Bone marrow (tissue), 2 donors: Measurements from ENCODE around the gene POT1.

ENCODE experiments used
- DNase-seq, 2 donors: peaks; one replicate each; lab custom pipeline; 2025; lab: John Stamatoyannopoulos, UW

Gene POT1

DNA sequence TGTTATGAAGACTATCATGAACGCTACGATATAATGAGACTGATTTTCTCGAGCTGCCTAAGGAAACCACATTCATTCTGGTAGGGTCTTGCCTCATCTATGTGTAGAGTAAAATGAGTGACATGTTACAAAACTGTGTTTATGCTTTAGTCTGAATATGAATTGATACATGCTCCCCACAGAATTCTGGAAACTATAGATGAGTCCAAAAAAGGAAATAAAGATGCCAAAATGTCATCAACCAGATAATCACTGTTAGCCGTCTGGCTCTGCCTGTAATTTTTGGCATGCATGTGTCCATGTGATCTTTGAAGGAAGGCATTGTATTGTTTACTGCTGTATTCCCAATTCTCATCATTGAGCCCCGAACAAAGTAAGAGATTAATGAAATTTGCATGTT, 121.4 kb downstream of the POT1 start:
- DNase-seq: no peak

GRCh38 chr7:124801330-124801895, 128.2 kb downstream of the POT1 start:
- DNase-seq: no peak

GRCh38 chr7:124800386-124800785, 129.2 kb downstream of the POT1 start:
- DNase-seq: no peak

DNA sequence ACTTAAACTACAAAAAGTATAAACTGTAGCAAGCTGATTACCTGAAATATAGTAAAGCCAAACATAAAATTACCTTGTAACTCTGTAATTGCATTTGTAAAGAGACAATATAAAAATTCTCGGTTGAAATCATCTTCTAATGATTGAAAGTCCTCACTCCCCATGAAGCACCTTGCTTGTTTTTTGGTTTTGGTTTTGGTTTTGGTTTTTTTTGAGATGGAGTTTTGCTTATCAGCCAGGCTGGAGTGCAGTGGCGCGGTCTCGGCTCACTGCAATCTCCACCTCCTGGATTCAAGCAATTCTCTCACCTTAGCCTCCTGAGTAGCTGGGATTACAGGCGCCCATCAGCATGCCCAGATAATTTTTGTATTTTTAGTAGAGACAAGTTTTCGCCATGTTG, 130.2 kb downstream of the POT1 start:
- DNase-seq: no peak

DNA sequence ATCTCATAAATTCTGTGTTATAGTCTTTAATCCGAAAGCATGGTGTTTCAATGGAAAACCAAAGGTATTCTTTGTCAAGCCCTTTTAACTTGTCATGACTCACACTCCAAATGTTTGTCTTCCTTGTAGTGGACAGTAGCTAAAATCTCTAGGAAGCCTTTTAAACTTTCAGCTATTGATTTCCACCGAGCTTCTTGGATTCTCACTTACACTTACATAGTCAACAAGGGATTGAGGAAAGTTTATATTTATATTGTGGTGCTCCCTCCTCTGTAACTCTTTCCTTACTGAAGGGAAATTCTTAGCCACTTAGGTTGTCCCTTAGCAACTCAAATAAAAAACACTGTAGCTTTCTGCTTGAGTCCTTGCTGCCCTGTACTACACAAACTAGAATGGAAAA, 132.9 kb downstream of the POT1 start:
- no peak for DNase-seq

GRCh38 chr7:124792696-124793095, 136.9 kb downstream of the POT1 start:
- DNase-seq: no peak

DNA sequence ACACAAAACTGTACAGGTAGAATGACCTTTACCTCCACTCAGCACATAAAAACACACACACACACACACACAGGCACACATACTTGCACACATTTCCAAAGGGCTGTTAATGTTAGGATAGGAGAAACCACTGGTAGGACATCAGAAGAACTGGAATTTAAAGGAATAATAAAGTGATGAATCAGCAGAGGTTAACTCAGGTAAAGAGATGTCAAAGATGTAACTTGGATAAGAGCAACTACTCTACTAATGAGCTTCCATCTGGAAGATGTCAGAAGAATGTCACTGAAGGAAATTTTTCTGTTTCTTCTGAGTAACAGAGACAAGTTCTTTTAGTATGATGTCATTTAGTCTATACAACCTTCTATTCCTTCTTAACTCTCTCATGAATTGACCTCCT, 137.6 kb downstream of the POT1 start:
- DNase-seq: no peak

DNA sequence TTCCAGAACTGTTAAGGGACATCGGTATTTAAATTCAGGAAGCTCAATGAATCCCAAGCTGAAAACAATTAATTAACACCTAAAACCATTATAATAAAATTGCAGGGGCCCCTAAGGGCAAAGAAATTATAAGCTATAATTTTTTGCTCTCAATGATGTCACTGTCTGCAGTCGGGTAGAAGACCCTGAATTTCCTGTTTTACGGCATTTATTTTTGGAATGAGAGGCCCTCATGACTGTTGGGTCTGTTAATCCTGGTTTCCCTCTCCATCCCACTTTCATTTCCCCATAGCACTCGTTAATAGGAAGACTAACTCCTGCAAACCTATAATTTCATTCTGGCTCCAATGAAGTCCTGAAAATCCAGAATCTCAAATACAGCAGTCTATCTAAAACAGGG, 138.2 kb downstream of the POT1 start:
- no peak for DNase-seq

DNA sequence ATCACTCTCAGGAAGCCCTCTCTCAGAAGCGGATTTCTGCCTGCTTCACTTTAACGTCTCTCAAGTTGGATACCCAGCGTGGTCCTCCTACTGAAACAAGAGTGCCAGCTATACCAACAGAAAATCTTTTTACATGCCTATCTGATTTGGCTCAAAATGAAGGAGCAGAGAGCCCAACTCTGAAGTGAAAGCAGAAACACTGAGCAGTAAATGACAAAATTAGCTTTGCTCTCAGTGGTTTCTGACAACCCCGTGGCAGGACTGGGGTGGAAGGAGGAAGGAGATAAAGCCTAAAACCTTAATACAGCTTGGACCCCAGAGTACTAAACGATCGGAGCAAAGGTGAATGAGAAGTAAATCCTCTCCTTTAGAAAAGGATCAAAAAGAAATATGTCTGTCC, 139.0 kb downstream of the POT1 start:
- DNase-seq: no peak

GRCh38 chr7:124785994-124786393, 143.6 kb downstream of the POT1 start:
- no peak for DNase-seq

GRCh38 chr7:124784879-124785818, 144.5 kb downstream of the POT1 start:
- no peak for DNase-seq

- no peak for DNase-seq
Observed at GRCh38 chr7:124783271-124783670, 146.4 kb downstream of the POT1 start.

DNA sequence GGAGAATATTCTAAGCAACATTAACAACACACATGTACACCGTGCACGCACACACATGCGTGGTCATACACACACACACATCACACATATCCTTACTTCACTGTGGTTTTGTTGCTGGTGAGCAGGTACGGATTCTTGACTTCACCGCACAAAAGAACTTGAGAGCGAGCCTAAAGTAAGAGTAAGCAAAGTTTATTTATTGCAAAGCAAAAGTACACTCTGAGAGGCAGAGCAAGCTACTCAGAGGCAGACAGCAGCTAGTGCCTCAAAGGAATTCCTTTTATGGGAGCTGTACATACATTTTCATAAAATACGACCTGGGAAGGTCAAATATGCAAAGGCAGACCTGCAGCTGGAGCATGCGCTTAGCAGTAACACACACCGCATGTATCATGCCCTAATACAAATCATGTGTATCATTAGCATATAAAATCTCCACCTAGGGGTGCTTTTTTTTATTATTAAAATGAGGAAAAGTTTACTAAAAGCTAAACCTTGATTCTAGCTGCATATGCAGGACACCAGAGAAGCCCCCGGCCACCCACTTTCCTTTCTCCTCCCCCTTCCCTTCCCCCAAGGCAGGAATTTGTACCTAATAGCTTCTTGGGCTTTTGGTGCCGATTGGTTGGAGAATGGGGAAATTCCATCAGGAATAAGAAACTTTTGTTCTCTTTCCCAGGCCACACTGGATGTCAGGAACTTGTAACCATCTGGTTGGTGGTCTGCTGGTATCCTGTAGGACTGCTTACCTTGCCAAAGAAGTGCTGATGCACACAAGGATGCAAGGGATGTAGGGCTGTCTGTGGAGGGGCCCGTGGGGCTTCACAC, 147.5 kb downstream of the POT1 start:
- DNase-seq: no peak

DNA sequence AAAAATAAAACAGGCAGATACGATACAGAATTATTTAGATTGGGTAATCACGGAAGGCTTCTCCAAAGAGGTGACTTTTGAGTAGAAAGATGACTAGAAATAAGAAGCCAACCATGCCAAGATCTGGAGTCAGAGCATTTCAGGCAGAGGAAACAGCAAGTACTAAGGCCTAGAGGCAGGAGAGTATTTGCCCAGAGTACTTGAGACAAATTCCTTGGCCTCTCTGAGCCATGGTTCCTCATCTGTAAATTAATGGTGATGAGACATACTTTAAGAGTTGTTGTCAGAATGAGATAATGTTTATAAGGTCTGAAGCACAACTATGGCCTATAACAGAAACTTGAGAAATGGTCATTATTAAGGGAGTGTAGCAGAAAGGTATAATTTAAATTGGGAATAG, 148.2 kb downstream of the POT1 start:
- no peak for DNase-seq

- DNase-seq: no peak
Observed at GRCh38 chr7:124780608-124781007, 149.0 kb downstream of the POT1 start.

- DNase-seq: no peak
Observed at GRCh38 chr7:124780056-124780455, 149.6 kb downstream of the POT1 start.

- DNase-seq: no peak
Observed at GRCh38 chr7:124779620-124780019, 150.0 kb downstream of the POT1 start.

- DNase-seq: no peak
Observed at GRCh38 chr7:124779194-124779593, 150.4 kb downstream of the POT1 start.

DNA sequence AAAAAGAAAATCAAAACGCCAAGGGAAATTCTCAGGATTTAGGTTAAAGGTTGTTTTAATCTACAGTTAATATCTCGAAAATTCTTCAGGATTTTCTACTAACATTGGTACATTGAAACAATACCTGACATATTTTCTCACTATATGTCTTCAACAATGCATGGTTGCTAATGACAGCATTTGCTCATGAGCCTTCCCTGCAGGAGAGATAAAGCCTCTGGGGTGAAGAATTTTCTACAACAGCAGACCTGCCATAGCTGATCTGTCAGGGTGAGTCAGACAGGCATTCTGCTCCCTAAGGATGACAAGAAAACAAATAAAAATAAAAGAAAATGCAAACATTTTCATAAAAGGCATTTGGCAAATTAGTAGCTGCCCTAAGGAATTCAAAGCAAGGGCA, 152.4 kb downstream of the POT1 start:
- DNase-seq: no peak

GRCh38 chr7:124776153-124776552, 153.5 kb downstream of the POT1 start:
- DNase-seq: no peak

DNA sequence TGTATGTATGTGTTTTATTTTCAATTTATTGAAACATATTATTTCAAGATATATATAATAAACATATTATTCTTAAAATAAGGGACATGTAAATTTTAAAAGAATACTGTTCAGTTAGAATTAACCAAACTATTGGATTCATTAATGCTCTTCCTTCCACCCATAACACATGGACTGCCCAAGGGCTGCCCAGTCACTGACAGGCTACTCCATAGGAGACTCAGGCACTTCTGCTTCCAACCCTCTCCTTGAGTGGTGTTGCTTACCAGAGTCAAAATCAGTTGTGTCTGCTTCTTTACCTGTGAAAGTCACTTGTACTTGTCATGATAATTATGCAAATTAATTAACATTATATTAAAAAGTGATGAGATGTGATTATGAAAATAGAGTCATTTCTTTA, 154.2 kb downstream of the POT1 start:
- DNase-seq: no peak

DNA sequence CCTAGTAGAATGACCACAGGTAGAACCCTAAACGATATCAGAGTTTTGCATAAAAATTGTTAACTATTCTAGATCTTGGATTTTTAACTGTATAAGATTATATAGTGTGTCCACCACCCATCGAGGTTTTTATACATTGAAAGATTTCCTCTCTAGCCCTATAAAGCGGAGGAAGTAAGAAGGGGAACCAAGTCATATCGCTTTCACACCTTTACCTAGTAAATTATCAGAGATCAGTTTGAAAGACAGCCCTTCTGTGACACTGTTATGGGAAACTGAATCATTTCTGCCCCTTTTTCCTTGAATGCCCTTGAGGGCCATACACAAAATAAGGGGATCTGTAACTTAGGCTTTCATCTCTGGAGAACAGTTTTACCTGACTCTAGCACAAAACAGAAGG, 155.7 kb downstream of the POT1 start:
- no peak for DNase-seq

DNA sequence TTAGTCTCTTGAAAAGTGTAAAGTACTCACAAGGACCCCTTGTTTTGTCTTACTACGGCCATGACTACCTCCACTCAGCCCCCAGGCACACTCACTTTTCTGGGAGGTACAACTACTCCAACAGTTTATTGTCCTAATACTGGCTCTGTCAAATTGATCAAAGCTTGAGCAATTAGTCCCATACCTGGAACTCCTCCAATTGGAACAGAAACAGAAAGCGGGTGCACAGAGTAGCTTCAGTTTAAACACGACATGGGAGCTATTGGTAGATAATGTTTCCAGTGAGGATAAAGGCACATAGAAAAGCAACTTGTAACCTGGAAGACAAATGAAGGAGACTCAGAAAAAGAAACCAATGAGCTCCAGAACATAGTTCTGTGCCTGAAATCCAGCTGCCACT, 156.3 kb downstream of the POT1 start:
- no peak for DNase-seq
